HG03460 (cell line): ENCODE results near the gene CNST.
"Not testable (repeated sequence)": the region's sequence is repeated elsewhere in the genome, so short reads cannot be mapped to it uniquely, and the experiment has no call there.

Experiments
- ATAC-seq: cut with Tn5 transposase; IDR thresholded peaks from one replicate; pipeline ENCODE4 v1.9.1; 2021; ENCODE audit not compliant: unreplicated experiment

The CNST gene

DNA sequence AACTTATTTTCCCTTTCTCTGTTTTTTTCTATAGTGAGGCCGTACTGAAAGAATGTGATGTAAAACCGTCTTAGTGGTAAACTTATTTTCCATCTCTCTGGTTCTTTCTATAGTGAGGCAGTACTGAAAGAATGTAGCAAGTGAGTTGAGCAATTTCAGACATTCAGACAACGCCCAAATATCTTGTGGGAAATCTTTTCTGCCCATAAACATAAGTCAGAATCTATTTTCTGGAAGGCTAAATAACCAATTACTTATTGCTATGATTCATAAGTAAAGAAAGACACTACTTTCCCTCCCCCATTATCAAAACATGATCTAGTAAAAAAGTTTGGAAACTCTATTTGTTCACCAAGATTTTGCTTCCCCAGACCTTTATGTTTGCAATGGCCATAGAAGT, 139.1 kb downstream of the CNST start:
- ATAC-seq: no peak

DNA sequence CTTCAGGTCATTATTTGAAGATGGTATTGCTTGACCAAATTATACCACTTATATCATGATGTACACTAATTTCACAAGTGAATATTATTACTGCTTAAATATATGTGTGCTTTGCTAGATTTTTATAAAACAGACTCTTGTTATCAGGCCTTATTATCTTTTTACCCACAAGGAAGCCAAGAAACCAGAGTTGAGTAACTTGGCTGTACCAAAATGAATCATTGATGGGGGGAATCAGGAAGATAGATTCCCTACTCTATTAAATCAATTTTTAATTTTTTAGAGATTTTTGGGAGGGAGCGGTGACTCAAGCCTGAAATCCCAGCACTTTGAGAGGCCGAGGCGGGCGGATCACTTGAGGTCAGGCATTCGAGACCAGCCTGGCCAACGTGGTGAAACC, 141.9 kb downstream of the CNST start:
- no peak for ATAC-seq

DNA sequence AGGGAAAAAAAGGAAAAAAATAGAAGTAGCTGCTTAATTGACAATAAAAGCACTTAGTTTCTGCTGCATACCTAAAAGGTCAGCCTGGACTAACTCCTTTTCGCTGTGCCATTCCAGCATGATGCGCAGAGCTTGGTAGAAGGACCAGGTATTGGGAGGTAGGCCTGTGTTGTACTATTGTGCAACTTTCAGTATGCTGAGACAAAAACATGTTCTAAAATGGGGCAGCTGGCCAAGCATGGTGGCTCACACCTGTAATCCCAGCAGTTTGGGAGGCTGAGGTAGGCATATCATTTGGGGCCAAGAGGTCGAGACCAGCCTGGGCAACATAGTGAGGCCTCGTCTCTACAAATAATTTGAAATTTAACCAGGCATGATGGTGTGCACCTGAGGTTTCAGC, 142.9 kb downstream of the CNST start:
- ATAC-seq: no peak

DNA sequence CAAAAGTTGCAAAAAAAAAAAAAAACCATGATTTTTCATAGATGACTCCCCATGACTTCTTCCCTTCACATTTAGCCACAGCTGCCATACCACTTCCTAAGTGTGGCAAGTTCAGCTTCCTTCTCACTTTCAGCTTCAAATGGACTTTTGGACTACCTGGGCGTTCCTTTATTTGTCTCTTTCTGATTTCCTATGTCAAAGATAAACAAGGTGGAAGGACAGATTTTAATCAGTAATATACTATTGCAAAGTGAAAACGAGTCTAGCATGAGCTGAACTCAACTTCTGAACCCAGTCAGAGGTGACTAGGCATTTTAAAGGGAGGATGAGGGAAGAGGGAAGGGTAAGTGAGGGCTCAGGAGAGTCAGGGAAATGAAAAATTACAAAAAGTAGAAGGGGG, 143.6 kb downstream of the CNST start:
- no peak for ATAC-seq

DNA sequence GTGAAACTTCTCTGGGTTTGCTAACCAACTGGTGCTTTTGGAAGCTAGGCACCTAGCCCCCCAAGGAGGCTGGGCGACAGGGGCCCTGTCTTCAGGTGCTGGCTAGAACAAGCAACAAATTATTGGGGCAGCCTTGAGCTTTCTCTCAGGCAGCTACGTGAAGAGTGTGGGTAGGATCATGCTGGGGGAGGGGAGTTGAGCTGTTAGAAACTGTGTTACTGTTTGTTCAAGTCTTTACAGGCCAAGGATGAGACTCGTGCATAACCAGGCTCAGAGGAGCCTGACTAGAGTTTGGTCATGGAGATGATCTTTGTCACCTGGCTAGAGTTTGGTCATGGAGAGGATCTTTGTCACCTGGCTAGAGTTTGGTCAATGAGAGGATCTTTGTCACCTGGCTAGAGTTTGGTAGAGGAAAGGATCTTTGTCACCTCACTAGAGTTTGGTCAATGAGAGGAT, 145.3 kb downstream of the CNST start:
- no peak for ATAC-seq

DNA sequence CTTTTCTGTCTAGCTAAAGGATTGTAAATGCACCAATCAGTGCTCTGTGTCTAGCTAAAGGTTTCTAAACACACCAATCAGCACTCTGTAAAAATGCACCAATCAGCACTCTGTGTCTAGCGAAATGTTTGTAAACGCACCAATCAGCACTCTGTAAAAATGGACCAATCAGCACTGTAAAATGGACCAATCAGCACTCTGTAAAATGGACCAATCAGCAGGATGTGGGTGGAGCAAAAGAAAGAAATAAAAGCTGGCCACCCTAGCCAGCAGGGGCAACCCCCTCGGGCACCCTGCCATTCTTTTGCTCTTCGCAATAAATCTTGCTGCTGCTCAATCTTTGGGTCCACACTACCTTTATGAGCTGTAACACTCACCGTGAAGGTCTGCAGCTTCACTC, 146.2 kb downstream of the CNST start:
- not testable (repeated sequence) for ATAC-seq
